ENCODE data around the gene OMG. TPM values are rescaled to one million over a fixed set of nuclear protein-coding genes. Genes with fewer than 3 reads are reported as not detected.

The OMG gene
- total RNA-seq, 1 experiment from 2014 or later: not detected

DNA sequence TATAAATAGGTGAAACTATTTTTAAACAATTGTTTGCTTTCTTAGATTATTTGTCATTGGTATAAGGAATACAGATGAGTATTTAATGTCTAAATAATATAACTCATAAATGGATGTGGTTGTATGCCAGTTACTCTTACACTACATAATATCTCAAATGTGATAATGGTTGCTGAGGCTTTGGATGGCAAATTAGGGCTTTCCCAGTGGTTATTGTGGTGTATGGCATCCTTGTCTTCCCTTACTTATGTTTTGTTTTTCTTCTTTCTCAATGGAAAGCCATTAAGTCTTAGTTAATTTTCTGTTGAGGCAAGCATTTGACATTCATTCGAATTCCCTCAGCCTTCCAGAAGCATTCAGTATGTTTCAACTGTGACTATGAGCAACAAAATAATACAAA lies 10.5 kb downstream of the OMG start:
- no peak overlapping the region for H3K4me2 ChIP-seq (ENCODE audit: low read length)
- no peaks in the 10 kb centered on the region for H3K9me2 ChIP-seq (ENCODE audit: insufficient read depth)
- no peak overlapping the region for H3K9ac ChIP-seq (ENCODE audit: low read length)
- no peaks in the 10 kb centered on the region for H4K20me1 ChIP-seq (ENCODE audit: insufficient read depth)
- H3K36me3 ChIP-seq (ENCODE audit: control insufficient read depth in 1 of 2, insufficient read depth in 2 of 2, low read length in 2 of 2): no peaks in the 10 kb centered on the region
- no peaks in the 10 kb centered on the region for H3K27me3 ChIP-seq (ENCODE audit: insufficient read depth, low read length)
- ChIA-PET CTCF (no interaction called here), RAD21 (ENCODE audit: low non-redundant PET in 1 of 2, low total read pairs in 2 of 2, uncharacterized antibody in 2 of 2, unreplicated experiment in 2 of 2) (no interaction called here), POLR2A (interaction anchor here (0.6 kb wide), 1 partner anchor 317 kb away, joined by 3 read pairs; no protein-coding TSS in a partner anchor)
- ATAC-seq: no peak
- intact Hi-C loops (cut with micrococcal nuclease): no loop called here
- no peak overlapping the region for H3K4me3 ChIP-seq (replicated peaks in 1 of 2; ENCODE audit: low read depth in 1 of 2, low read length in 2 of 2)
- DNase-seq (ENCODE audit: low read depth, low spot score): no peak
- no peak overlapping the region for H3K27ac ChIP-seq (ENCODE audit: low read depth, low read length)
- H3K79me2 ChIP-seq (ENCODE audit: insufficient read depth, low read length): no peaks in the 10 kb centered on the region
- no peaks in the 10 kb centered on the region for H3K9me3 ChIP-seq (ENCODE audit: control insufficient read depth in 1 of 2, insufficient read depth in 1 of 2, low read depth in 1 of 2, low read length in 2 of 2)
- H3K4me1 ChIP-seq (ENCODE audit: control insufficient read depth in 1 of 2, insufficient read depth in 2 of 2, low read length in 2 of 2): no peaks in the 10 kb centered on the region
- TF ChIP-seq YY1 (IDR thresholded peaks at IDR 0.05; ENCODE audit: extremely low read depth, insufficient replicate concordance, low read depth, low read length) (no peak), TCF7L2 (IDR thresholded peaks at IDR 0.05; ENCODE audit: borderline replicate concordance, extremely low read depth, insufficient read depth, insufficient read length) (no peak), CBX3 (IDR thresholded peaks at IDR 0.05; ENCODE audit: low read depth) (no peak), CEBPB (IDR thresholded peaks at IDR 0.05; ENCODE audit: low read depth) (no peak), SRF (IDR thresholded peaks at IDR 0.05; ENCODE audit: low read depth) (no peak), RAD21 (IDR thresholded peaks at IDR 0.05; ENCODE audit: low read depth) (no peak), ZNF274 (IDR thresholded peaks at IDR 0.05; ENCODE audit: low read depth, low read length) (no peak), POLR2A (IDR thresholded peaks at IDR 0.05; ENCODE audit: borderline replicate concordance, extremely low read depth, insufficient read depth, insufficient read length) (no peak), ZFX (IDR thresholded peaks at IDR 0.05) (no peak), SP1 (IDR thresholded peaks at IDR 0.05; ENCODE audit: low read depth) (no peak), EZH2 (IDR thresholded peaks at IDR 0.05) (no peak), ELF1 (IDR thresholded peaks at IDR 0.05; ENCODE audit: borderline replicate concordance, low read depth) (no peak), EZH2phosphoT487 (IDR thresholded peaks at IDR 0.05; ENCODE audit: borderline replicate concordance) (no peak), SIN3A (IDR thresholded peaks at IDR 0.05; ENCODE audit: low read depth) (no peak), FOSL1 (IDR thresholded peaks at IDR 0.05; ENCODE audit: low read depth) (no peak)
- TF ChIP-seq, protein P1, sequence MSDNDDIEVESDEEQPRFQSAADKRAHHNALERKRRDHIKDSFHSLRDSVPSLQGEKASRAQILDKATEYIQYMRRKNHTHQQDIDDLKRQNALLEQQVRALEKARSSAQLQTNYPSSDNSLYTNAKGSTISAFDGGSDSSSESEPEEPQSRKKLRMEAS (IDR thresholded peaks at IDR 0.05): no peak
- TF ChIP-seq, protein P2, sequence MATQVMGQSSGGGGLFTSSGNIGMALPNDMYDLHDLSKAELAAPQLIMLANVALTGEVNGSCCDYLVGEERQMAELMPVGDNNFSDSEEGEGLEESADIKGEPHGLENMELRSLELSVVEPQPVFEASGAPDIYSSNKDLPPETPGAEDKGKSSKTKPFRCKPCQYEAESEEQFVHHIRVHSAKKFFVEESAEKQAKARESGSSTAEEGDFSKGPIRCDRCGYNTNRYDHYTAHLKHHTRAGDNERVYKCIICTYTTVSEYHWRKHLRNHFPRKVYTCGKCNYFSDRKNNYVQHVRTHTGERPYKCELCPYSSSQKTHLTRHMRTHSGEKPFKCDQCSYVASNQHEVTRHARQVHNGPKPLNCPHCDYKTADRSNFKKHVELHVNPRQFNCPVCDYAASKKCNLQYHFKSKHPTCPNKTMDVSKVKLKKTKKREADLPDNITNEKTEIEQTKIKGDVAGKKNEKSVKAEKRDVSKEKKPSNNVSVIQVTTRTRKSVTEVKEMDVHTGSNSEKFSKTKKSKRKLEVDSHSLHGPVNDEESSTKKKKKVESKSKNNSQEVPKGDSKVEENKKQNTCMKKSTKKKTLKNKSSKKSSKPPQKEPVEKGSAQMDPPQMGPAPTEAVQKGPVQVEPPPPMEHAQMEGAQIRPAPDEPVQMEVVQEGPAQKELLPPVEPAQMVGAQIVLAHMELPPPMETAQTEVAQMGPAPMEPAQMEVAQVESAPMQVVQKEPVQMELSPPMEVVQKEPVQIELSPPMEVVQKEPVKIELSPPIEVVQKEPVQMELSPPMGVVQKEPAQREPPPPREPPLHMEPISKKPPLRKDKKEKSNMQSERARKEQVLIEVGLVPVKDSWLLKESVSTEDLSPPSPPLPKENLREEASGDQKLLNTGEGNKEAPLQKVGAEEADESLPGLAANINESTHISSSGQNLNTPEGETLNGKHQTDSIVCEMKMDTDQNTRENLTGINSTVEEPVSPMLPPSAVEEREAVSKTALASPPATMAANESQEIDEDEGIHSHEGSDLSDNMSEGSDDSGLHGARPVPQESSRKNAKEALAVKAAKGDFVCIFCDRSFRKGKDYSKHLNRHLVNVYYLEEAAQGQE (IDR thresholded peaks at IDR 0.05; ENCODE audit: low read depth): no peak
- TF ChIP-seq, protein P3, sequence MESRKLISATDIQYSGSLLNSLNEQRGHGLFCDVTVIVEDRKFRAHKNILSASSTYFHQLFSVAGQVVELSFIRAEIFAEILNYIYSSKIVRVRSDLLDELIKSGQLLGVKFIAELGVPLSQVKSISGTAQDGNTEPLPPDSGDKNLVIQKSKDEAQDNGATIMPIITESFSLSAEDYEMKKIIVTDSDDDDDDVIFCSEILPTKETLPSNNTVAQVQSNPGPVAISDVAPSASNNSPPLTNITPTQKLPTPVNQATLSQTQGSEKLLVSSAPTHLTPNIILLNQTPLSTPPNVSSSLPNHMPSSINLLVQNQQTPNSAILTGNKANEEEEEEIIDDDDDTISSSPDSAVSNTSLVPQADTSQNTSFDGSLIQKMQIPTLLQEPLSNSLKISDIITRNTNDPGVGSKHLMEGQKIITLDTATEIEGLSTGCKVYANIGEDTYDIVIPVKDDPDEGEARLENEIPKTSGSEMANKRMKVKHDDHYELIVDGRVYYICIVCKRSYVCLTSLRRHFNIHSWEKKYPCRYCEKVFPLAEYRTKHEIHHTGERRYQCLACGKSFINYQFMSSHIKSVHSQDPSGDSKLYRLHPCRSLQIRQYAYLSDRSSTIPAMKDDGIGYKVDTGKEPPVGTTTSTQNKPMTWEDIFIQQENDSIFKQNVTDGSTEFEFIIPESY (IDR thresholded peaks at IDR 0.05; ENCODE audit: extremely low read depth, insufficient replicate concordance, low read length): no peak
- TF ChIP-seq, protein P4, sequence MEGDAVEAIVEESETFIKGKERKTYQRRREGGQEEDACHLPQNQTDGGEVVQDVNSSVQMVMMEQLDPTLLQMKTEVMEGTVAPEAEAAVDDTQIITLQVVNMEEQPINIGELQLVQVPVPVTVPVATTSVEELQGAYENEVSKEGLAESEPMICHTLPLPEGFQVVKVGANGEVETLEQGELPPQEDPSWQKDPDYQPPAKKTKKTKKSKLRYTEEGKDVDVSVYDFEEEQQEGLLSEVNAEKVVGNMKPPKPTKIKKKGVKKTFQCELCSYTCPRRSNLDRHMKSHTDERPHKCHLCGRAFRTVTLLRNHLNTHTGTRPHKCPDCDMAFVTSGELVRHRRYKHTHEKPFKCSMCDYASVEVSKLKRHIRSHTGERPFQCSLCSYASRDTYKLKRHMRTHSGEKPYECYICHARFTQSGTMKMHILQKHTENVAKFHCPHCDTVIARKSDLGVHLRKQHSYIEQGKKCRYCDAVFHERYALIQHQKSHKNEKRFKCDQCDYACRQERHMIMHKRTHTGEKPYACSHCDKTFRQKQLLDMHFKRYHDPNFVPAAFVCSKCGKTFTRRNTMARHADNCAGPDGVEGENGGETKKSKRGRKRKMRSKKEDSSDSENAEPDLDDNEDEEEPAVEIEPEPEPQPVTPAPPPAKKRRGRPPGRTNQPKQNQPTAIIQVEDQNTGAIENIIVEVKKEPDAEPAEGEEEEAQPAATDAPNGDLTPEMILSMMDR (IDR thresholded peaks at IDR 0.05 in 2 of 3, conservative IDR thresholded peaks at IDR 0.05 in 1 of 3; ENCODE audit: borderline replicate concordance in 1 of 3, insufficient read depth in 1 of 3, low read depth in 2 of 3, low read length in 2 of 3): no peak; a peak in 1 of 6 replicates
- H2AFZ ChIP-seq (ENCODE audit: low read depth, low read length, poor library complexity, severe bottlenecking): no peak overlapping the region
- no TSS peak for BruUV-seq (replicated peaks)

Data from HCT116 (cell line).